GM06990 (cell line): ENCODE measurements around the gene VPS16.

Experiments used
- DNase-seq: peaks from one replicate; pipeline ENCODE4 v3.0.0-alpha.2; 2011; ENCODE audit not compliant: insufficient read length; ENCODE audit errors: extremely low read depth
- H3K27me3 ChIP-seq: replicated peaks from 2 replicates; pipeline ENCODE4 v1.6.0; 2011; ENCODE audit warnings: low read length; ENCODE audit not compliant: control insufficient read depth, insufficient read depth
- H3K36me3 ChIP-seq: 2 replicates; pipeline ENCODE4 v1.5.1; 2011; ENCODE audit warnings: low read length; ENCODE audit not compliant: control insufficient read depth, insufficient read depth
- H3K4me3 ChIP-seq: replicated peaks from 2 replicates; pipeline ENCODE4 v1.5.1; 2011; ENCODE audit warnings: low read depth, mild to moderate bottlenecking, control low read depth, low read length
- TF ChIP-seq, protein P1 (sequence below): IDR thresholded peaks from 2 replicates; pipeline ENCODE4 v1.5.1; 2011; ENCODE audit warnings: low read length, control low read depth, mild to moderate bottlenecking, inconsistent platforms; ENCODE audit not compliant: insufficient read depth, poor library complexity, severe bottlenecking

Gene VPS16

GRCh38 chr20:2796011-2796660 is 44.4 kb upstream of the VPS16 start:
- TF ChIP-seq, protein P1, sequence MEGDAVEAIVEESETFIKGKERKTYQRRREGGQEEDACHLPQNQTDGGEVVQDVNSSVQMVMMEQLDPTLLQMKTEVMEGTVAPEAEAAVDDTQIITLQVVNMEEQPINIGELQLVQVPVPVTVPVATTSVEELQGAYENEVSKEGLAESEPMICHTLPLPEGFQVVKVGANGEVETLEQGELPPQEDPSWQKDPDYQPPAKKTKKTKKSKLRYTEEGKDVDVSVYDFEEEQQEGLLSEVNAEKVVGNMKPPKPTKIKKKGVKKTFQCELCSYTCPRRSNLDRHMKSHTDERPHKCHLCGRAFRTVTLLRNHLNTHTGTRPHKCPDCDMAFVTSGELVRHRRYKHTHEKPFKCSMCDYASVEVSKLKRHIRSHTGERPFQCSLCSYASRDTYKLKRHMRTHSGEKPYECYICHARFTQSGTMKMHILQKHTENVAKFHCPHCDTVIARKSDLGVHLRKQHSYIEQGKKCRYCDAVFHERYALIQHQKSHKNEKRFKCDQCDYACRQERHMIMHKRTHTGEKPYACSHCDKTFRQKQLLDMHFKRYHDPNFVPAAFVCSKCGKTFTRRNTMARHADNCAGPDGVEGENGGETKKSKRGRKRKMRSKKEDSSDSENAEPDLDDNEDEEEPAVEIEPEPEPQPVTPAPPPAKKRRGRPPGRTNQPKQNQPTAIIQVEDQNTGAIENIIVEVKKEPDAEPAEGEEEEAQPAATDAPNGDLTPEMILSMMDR, result no peak
- H3K4me3 ChIP-seq, result no peak overlapping the region
- H3K36me3 ChIP-seq, result no peaks in the 10 kb centered on the region
- no peak for DNase-seq
- peaks cover 2% of the 10 kb centered on the region for H3K27me3 ChIP-seq

GRCh38 chr20:2797136-2797983 is 43.2 kb upstream of the VPS16 start:
- DNase-seq, result no peak
- H3K36me3 ChIP-seq, result no peaks in the 10 kb centered on the region
- TF ChIP-seq, protein P1, result no peak
- no peak overlapping the region for H3K4me3 ChIP-seq
- peaks cover 3% of the 10 kb centered on the region for H3K27me3 ChIP-seq

GRCh38 chr20:2798095-2798805 is 42.3 kb upstream of the VPS16 start:
- Histone ChIP-seq H3K4me3 (no peak overlapping the region), H3K27me3 (peaks cover 3% of the 10 kb centered on the region), H3K36me3 (no peaks in the 10 kb centered on the region)
- TF ChIP-seq, protein P1, result no peak
- DNase-seq, result no peak

- TF ChIP-seq, protein P1, result no peak
- H3K36me3 ChIP-seq, result no peaks in the 10 kb centered on the region
- no peak overlapping the region for H3K4me3 ChIP-seq
- H3K27me3 ChIP-seq, result peaks cover 3% of the 10 kb centered on the region
- DNase-seq, result no peak
These were observed 41.7 kb upstream of the VPS16 start for GRCh38 chr20:2798814-2799213.

DNA sequence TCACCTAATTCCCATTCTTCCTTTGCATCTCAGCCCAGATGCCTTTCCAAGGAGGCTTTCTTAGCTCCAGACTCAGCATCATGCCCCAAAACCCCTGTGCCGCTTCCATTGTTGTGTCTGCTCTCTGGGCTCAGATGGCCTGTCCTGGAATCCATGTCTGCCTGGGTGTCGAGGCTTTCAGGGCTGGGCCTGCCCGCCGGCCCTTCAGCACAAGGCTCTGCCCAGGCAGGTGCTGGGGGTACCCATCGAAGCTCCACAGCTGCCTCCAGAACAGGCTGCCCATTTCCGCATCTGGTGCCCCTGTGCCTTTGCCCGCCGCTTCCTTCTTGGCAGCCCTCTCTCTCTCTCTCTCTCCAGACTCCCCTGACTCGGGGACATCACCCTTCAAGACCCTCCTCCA is 41.3 kb upstream of the VPS16 start:
- Histone ChIP-seq H3K36me3 (no peaks in the 10 kb centered on the region), H3K4me3 (no peak overlapping the region), H3K27me3 (peaks cover 3% of the 10 kb centered on the region)
- TF ChIP-seq, protein P1, result no peak
- DNase-seq, result no peak
